Ishikawa (cell line): ENCODE measurements around the gene SASH1.

Experiments used
- CEBPB ChIP-seq: IDR thresholded peaks from 2 replicates; pipeline ENCODE4 v1.6.1; 2012
- CREB1 ChIP-seq: IDR thresholded peaks from 2 replicates; pipeline ENCODE4 v1.6.1; 2012; ENCODE audit warnings: low read depth
- EGR1 ChIP-seq: IDR thresholded peaks from 2 replicates; pipeline ENCODE4 v1.6.1; 2012
- EP300 ChIP-seq: IDR thresholded peaks from 2 replicates; pipeline ENCODE4 v1.6.1; 2012; ENCODE audit warnings: borderline replicate concordance
- FOXM1 ChIP-seq: IDR thresholded peaks from 2 replicates; pipeline ENCODE4 v1.6.1; 2012; ENCODE audit warnings: low read depth, borderline replicate concordance
- MAX ChIP-seq: IDR thresholded peaks from 2 replicates; pipeline ENCODE4 v1.6.1; 2012
- NFIC ChIP-seq: IDR thresholded peaks from 2 replicates; pipeline ENCODE4 v1.6.1; 2012
- RAD21 ChIP-seq: IDR thresholded peaks from 2 replicates; pipeline ENCODE4 v1.6.1; 2012; ENCODE audit warnings: low read depth
- REST ChIP-seq: IDR thresholded peaks from 2 replicates; pipeline ENCODE4 v1.6.1; 2012; ENCODE audit warnings: low read depth, mild to moderate bottlenecking
- TAF1 ChIP-seq: IDR thresholded peaks from 2 replicates; pipeline ENCODE4 v1.6.1; 2012; ENCODE audit warnings: low read depth, mild to moderate bottlenecking
- TCF12 ChIP-seq: IDR thresholded peaks from 2 replicates; pipeline ENCODE4 v1.6.1; 2012; ENCODE audit warnings: low read depth
- TEAD4 ChIP-seq: IDR thresholded peaks from 2 replicates; pipeline ENCODE4 v1.6.1; 2012
- USF1 ChIP-seq: IDR thresholded peaks from 2 replicates; pipeline ENCODE4 v1.6.1; 2012
- YY1 ChIP-seq: IDR thresholded peaks from 2 replicates; pipeline ENCODE4 v1.6.1; 2012; ENCODE audit warnings: low read depth
- ZBTB7A ChIP-seq: IDR thresholded peaks from 2 replicates; pipeline ENCODE4 v1.6.1; 2012; ENCODE audit warnings: low read depth

The SASH1 gene

DNA sequence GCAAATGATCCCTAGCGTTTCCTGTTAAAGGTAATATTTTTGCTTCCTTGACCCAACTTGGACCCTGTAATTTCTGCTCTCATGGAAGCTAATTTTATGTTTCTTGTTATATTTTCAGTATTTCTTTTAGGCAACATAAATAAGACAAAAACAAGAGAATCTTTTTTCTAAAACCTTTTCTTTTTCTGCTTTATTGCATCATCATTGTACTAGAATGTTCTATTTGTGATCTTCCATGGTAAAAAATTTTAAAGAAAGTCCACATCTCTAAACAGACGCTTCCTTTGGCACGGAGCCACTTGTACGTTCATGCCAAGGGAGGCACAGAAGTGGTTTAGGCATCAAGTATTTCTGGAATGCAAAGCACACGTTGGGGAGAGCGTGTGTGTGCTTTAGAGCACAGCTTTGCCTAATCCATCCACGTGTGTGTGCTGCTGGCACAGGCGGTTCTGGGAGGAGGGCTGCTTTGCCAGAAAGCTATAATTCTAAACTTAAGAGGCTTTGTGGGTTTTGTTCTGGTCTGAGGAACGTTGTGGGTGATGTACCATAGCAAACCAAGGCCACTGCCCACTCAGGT is 98.3 kb downstream of the SASH1 start:
- peak; percentile 97 for TF ChIP-seq MAX
- TF ChIP-seq EGR1: no peak
- TF ChIP-seq NFIC: peak; percentile 97
- no peak for TF ChIP-seq YY1
- TF ChIP-seq RAD21: peak; percentile 16; the same call in 1 of the 2 replicates
- TF ChIP-seq USF1: peak; percentile 61; the same call in 1 of the 2 replicates
- TF ChIP-seq TAF1: no peak
- TF ChIP-seq CEBPB: 0 out of 2 replicates have a peak, but pooled peaks have one; percentile 22
- no peak for TF ChIP-seq FOXM1
- peak; percentile 80 for TF ChIP-seq TCF12
- TF ChIP-seq ZBTB7A: no peak
- peak; percentile 65; the same call in 1 of the 2 replicates for TF ChIP-seq EP300
- TF ChIP-seq TEAD4: peak; percentile 99
- TF ChIP-seq REST: no peak

GRCh38 chr6:148441454-148441911 is 98.8 kb downstream of the SASH1 start:
- TF ChIP-seq REST (no peak), CREB1 (no peak), USF1 (no peak), MAX (no peak), FOXM1 (0 out of 2 replicates have a peak, but pooled peaks have one; percentile 5), RAD21 (no peak), EP300 (peak; percentile 10; the same call in 1 of the 2 replicates), CEBPB (no peak), TCF12 (0 out of 2 replicates have a peak, but pooled peaks have one; percentile 33)

- no peak for TF ChIP-seq TEAD4
Measured at GRCh38 chr6:148443798-148444560, 101.3 kb downstream of the SASH1 start.

DNA sequence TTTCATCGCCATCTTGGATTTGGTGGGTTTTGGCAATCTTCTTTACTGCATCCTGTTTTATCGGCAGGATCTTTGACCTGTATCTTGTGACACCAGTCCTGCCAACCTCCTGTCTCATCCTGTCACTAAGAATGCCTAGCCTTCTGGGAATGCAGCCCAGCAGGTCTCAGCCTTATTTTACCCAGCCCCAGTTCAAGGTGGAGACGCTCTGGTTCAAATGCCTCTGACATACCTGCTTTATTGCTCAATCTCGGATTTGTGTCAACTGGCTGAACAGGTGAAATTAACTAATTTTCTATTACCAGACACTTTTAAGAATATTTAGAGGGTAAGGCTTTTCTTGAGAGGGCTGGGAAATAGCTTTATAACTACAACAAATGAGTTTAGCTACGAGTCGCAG is 102.5 kb downstream of the SASH1 start:
- TF ChIP-seq YY1 (no peak), MAX (no peak), FOXM1 (no peak), CEBPB (peak; percentile 64; the same call in 1 of the 2 replicates), TEAD4 (peak; percentile 56; the same call in 1 of the 2 replicates), EP300 (peak; percentile 27; the same call in 1 of the 2 replicates), REST (no peak), RAD21 (no peak), EGR1 (no peak), NFIC (no peak), TCF12 (no peak; the same call in 1 of the 2 replicates), TAF1 (no peak), ZBTB7A (no peak), USF1 (no peak), CREB1 (no peak)
